Ramos (cell line): ENCODE measurements around the gene CFAP126.
"Not testable (repeated sequence)": the region's sequence is repeated elsewhere in the genome, so short reads cannot be mapped to it uniquely, and the experiment has no call there.

Source experiments
- in situ Hi-C: fragments of 300-500 bp; cut with MboI; formaldehyde crosslinking; loops from one replicate; pipeline ENCODE4 v1.14.3; 2022; ENCODE audit warnings: low sequenced_read_pairs; ENCODE audit not compliant: unreplicated experiment

Gene CFAP126

DNA sequence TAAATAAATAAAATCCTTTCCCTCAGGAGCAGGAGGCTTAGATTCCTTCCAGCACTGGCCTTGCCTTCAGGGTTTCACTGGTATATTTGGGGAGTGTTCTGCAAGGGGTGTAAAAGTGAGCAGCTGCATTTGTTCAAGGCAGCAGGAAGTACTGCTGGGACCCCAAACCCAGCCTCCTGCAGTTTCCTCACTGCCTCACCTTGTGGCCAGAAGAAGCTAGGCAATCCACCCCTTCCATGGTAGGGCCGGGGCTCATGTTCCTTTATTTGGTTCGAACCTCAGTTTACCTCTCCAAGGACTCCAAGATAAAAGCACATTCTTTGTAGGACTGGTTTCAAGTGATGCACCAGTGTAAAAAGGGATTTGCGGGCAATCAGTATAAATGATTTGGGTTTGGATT is 21.0 kb upstream of the CFAP126 start:
- in situ Hi-C loops: loop anchor here (10.0 to 25.0 kb wide), 2 partner anchors 164 to 976 kb away; partner anchors contain the start of genes APOA2, TOMM40L and VANGL2

DNA sequence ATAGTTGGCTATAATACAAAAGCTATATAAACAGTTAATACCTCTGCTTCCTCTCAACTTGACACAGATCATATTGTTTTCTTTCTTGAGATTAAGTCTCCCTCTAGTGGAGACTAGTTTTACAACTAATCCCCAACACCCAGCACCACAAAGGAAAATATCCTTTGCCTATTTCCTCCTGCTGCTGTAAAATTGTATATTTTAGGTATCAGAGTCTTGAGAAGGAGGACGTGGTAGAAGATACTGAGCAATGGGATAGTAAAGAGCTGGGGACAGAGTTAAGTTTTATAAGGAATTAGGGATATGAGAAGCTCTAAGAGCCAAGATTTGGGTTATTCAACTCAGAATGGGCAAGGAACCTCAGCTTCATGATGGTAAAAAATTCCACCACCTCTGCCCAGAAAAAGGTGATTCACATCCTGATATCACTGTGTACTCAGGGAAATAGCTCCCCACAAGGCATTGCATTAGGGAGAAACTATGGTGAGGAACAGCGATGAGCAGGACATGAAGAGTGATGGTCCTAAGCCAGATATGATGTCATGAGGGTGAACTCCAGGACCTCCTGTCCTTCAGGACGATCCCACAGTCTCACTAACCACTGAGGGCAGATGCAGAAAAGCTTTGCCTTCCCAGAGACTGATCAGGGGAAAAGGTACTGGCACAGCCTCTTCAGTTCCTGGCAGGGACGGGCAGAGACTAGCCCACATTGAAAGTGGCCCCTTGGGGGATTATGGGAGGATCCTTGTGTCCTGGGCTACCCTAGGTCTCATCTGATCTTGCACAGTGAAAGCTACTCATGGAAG is 14.7 kb upstream of the CFAP126 start:
- in situ Hi-C loops: loop anchor here (10.0 to 25.0 kb wide), 2 partner anchors 158 to 970 kb away; partner anchors contain the start of genes APOA2, TOMM40L and VANGL2

- in situ Hi-C loops: loop anchor here (10.0 to 25.0 kb wide), 2 partner anchors 157 to 969 kb away; partner anchors contain the start of genes APOA2, TOMM40L and VANGL2
Observed at GRCh38 chr1:161381707-161382106, 14.0 kb upstream of the CFAP126 start.

DNA sequence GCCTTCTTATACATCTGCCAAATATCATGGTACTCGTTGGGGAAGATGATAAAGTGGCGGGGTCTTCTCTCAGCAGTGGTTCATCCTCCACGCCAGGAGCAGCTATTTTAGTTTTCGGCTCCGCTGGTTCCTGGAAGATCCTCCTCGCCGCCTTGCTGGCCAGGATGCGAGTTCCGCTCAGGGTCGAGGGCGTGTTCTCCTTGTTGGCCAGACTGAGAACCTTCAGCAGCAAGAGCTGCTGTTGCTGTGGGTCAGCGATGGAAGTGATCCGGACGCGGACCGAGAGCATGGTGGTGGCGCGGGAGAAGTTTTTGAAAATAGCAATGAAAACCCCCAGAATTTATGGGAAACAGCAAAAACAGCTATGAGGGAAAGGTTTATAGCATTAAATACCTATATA is 11.4 kb upstream of the CFAP126 start:
- in situ Hi-C loops: loop anchor here (25.0 kb wide), 1 partner anchor 967 kb away; the partner anchor contains the start of gene VANGL2

- in situ Hi-C loops: loop anchor here (25.0 kb wide), 1 partner anchor 966 kb away; the partner anchor contains the start of gene VANGL2
Observed at GRCh38 chr1:161378014-161378413, 10.3 kb upstream of the CFAP126 start.

DNA sequence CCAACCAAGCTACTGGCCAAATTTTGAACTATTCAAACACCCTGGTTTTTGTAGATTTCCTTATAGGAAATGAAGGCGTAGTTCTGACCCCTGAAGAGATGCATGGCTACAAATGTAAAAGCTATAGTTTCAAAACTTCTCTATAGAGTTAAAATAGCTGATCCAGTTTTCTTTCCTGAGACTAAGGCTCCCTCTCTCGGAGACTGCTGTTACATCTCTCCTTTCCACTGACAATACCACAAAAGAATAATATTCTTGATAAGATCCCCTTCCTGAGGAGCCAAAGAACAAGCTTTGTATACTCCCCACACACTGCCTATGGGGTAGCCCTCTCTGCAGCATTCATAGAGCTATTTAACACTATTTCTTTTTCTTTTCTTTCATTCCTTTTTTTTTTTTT is 6.7 kb upstream of the CFAP126 start:
- in situ Hi-C loops: no loop called here

DNA sequence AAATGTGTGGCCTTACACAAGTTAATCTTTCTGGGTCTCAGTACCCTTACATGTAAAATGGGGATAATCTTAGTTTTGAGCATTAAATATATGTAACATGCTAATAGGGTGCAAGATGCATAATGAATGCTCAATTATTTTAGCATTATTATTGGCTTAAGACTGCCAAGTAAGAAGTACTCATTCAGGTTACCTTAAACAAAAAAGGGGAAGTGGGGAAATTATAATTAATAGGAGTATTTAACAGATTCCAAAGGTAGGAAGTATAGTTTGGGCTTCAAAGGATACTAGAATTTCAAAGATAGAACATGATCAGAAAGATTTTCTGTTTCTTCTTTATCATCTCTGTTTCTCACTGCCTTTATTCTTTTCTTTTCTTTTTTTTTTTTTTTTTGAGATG is 5.8 kb upstream of the CFAP126 start:
- in situ Hi-C loops: no loop called here

DNA sequence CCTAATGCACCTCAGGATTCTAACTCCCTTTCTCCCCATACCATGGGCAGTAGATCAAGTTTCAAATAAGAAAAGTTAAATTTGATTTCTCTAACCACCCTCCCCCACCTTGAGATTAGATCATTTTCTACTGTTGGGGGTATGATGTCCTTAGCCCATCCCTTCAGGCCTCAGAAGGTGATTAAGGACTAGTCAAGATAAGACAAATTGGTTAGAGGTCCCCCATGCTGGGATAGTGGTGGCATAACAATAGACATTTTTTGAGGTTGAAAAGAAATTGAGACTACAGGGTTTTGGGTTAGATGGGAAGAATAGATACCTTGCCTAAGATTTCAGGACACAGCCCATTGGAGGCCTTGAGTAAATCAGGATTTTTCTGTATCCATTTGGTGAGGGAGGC is 2.5 kb downstream of the CFAP126 start:
- in situ Hi-C loops: no loop called here

- in situ Hi-C loops: no loop called here
Observed at GRCh38 chr1:161364332-161364731, 3.3 kb downstream of the CFAP126 start.

GRCh38 chr1:161359291-161359690 is 8.4 kb downstream of the CFAP126 start:
- in situ Hi-C loops: no loop called here

DNA sequence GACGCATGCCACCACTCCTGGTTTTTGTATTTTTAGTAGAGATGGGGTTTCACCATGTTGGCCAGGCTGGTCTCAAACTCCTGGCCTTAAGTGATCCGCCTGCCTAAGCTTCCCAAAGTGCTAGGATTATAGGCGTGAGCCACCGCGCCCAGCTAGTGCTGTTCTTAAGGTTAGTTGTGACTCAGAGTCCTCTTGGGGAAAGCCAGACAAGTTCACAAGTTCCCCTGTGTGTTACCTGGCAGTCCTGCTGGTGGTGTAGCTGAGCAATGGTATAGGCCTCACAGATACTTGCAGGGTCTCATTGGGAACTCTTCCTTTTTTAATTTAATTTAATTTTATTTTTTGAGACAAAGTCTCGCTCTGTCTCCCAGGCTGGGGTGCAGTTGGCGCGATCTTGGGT is 10.6 kb downstream of the CFAP126 start:
- in situ Hi-C loops: no loop called here

DNA sequence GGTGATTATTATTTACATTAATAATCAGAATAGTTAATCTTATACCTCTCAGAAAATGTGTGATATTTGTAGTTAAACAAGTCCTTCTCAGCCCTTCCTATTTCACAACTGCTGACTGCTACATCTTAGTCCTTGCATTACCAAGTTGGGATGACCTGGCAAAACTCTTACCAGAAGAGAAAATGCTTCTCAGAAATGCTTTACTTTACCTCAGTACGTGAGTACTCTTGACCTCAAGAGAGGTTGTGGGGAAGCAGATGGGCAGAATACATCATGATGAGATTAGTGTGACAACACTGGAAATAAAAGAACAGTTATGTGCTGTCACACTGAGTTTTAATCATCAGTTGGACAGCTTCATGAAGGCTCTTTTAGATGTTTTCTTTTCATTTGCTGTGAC is 16.2 kb downstream of the CFAP126 start:
- in situ Hi-C loops: no loop called here

- in situ Hi-C loops: no loop called here
Observed at GRCh38 chr1:161350671-161351070, 17.0 kb downstream of the CFAP126 start.

DNA sequence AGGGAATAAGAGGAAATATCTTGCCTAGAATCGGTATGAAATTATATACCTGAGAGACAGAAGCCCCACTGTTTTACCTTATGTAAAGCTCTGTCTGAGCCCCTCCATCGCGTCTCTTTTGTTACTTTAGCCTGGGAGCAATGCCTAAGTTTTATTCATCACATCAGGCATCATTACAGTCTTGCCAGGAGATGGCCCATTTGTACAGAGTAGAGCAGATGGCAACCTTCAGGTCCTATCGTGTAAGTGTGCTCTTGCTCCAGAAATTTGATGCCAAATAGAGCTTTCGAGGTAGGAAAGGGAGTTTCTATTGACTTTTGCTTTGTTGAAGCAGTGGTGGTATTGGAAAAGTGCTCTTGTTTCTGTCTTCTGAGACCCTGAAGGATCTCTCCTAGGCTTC is 24.9 kb downstream of the CFAP126 start:
- in situ Hi-C loops: no loop called here

DNA sequence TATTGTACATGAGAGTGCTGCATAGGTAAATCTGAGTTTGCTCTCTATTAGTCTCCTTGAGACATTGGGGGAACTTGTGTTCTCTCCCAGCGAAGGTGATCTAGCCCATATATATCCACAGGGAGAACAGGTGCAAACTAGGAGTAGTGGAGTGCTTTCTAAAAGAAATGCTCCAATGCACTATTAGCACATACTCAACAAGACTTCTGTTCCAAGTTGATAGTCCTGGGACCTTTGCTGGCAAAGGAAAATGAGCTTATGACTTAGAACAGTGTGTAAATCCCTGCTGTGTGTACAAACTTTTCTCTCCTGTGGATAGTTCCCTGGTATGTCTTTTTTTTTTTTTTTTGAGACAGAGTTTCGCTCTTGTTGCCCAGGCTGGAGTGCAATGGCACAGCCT is 25.5 kb downstream of the CFAP126 start:
- in situ Hi-C loops: no loop called here

GRCh38 chr1:161335796-161336195 is 31.9 kb downstream of the CFAP126 start:
- in situ Hi-C loops: no loop called here

- in situ Hi-C loops: no loop called here
Observed at GRCh38 chr1:161333166-161333565, 34.5 kb downstream of the CFAP126 start.

GRCh38 chr1:161330346-161330745 is 37.3 kb downstream of the CFAP126 start:
- in situ Hi-C loops: no loop called here

GRCh38 chr1:161324020-161324419 is 43.7 kb downstream of the CFAP126 start:
- in situ Hi-C loops: no loop called here

DNA sequence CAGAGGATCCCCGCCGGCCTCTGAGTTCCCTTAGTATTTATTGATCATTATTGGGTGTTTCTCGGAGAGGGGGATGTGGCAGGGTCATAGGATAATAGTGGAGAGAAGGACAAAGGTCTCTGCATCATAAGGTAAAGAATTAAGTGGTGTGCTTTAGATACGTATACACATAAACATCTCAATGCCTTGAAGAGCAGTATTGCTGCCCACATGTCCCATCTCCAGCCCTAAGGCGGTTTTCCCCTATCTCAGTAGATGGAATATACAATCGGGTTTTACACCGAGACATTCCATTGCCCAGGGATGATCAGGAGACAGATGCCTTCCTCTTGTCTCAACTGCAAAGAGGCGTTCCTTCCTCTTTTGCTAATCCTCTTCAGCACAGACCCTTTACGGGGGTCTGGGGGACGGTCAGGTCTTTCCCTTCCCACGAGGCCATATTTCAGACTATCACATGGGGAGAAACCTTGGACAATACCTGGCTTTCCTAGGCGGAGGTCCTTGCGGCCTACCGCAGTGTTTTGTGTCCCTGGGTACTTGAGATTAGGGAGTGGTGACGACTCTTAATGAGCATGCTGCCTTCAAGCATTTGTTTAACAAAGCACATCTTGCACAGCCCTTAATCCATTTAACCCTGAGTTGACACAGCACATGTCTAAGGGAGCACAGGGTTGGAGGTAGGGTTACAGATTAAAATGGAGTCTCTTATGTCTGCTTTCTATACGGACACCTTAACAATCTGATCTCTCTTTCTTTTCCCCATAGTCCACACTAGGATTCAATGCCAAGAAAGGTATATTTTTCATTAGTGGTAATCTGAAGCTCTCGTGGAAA is 51.6 kb downstream of the CFAP126 start:
- in situ Hi-C loops: not testable (repeated sequence)
